ENCODE results near the gene MAGEB17. TPM values are rescaled to one million over a fixed set of nuclear protein-coding genes. Genes with fewer than 3 reads are reported as not detected.

MAGEB17 gene
- polyA plus RNA-seq, 1 of the 3 experiments (the other 2 are of a cell fraction): 0.13 TPM

DNA sequence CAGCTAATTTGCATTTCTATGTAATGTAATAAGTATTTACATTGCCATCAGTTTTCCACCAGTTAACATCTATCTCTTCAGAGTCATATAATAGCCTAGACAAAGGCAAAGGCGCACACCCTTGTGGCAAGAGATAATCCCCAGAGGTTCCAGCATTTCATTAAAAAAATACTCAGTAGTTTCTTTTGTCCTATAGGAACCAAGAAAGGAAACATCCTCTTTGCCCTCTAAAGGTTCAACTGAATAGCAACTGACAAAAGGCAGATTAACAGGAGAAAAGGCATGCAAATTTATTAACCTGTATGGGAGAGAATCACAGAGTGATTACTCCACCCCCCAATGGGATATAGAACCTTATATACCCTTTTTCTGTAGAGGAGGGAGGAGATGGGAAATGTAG, 48.4 kb downstream of the MAGEB17 start (continued):
- TF ChIP-seq, protein P1, sequence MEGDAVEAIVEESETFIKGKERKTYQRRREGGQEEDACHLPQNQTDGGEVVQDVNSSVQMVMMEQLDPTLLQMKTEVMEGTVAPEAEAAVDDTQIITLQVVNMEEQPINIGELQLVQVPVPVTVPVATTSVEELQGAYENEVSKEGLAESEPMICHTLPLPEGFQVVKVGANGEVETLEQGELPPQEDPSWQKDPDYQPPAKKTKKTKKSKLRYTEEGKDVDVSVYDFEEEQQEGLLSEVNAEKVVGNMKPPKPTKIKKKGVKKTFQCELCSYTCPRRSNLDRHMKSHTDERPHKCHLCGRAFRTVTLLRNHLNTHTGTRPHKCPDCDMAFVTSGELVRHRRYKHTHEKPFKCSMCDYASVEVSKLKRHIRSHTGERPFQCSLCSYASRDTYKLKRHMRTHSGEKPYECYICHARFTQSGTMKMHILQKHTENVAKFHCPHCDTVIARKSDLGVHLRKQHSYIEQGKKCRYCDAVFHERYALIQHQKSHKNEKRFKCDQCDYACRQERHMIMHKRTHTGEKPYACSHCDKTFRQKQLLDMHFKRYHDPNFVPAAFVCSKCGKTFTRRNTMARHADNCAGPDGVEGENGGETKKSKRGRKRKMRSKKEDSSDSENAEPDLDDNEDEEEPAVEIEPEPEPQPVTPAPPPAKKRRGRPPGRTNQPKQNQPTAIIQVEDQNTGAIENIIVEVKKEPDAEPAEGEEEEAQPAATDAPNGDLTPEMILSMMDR (IDR thresholded peaks at IDR 0.05): no peak
- TF ChIP-seq NFIC (IDR thresholded peaks at IDR 0.05; ENCODE audit: borderline replicate concordance): no peak
- no peak for TF ChIP-seq POLR2AphosphoS5 (IDR thresholded peaks at IDR 0.05; ENCODE audit: low read depth, low read length)

Other genes with a start within 250 kb of the MAGEB17 start
- 1.2 and 2.8 TPM in 2 replicates for gene GRPR, start 43.9 kb upstream of the MAGEB17 start, polyA plus RNA-seq (2012; rRNA removed)